NT2/D1 (cell line): ENCODE results near the gene TRPM2.

ENCODE experiments used
- SUZ12 ChIP-seq: IDR thresholded peaks from 2 replicates; pipeline ENCODE4 v1.6.1; 2011; ENCODE audit not compliant: insufficient read length, insufficient read depth; ENCODE audit errors: extremely low read depth
- ZNF274 ChIP-seq: IDR thresholded peaks from 2 replicates; pipeline ENCODE4 v1.6.1; 2011; ENCODE audit warnings: mild to moderate bottlenecking, low read depth, low read length

DNA sequence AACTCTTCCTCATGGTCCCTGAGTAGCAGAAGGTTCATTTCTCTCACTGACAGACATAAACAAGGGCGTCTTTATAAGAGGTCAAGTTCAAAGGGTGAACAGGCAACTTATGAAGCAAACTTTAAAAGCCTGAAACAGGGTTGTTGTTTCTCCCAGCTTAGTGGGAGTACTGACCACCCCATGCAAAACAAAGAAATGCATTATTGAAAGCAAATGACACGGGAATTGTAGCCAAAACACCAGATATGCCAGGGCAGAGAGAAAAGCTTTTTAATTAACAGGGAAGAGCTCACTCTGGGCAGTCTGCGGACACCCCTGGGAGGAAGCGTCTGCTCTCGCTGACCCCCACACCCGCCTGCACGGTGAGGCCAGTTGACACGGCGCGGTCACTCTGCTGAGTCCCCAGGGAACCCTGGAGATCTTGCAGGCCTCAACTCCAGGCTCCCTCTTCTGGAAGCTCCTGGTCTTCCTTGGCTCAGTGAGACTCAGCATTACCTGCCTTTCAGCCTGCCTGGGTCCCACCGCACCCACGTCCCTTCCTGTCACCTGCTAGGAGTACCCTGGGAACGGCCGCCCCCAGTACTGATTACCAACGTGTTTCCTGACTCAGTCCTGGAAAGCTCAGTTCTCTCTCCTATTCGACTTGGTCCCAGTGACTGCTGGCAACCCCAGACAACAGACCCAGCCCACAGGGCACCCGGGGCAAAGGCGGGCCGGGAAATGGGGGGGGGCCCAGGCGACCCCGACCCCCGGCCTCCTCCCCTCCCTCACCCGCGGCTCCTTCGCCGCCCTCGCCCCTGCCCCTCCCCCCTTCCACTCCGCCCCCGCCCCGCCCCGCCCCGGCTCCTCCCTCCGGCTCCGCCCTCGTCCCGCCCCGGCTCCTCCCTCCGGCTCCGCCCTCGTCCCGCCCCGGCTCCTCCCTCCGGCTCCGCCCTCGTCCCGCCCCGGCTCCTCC is 15.2 kb upstream of the TRPM2 start:
- TF ChIP-seq ZNF274, result no peak
- no peak for TF ChIP-seq SUZ12
